HG02852 (cell line): Measurements from ENCODE around the gene SERTAD3.
"Not testable (repeated sequence)": the region's sequence is repeated elsewhere in the genome, so short reads cannot be mapped to it uniquely, and the experiment has no call there.

Experiments
- ATAC-seq: cut with Tn5 transposase; IDR thresholded peaks from one replicate; pipeline ENCODE4 v1.9.1; 2021; ENCODE audit warnings: mild to moderate bottlenecking, moderate library complexity; ENCODE audit not compliant: unreplicated experiment

Gene SERTAD3

DNA sequence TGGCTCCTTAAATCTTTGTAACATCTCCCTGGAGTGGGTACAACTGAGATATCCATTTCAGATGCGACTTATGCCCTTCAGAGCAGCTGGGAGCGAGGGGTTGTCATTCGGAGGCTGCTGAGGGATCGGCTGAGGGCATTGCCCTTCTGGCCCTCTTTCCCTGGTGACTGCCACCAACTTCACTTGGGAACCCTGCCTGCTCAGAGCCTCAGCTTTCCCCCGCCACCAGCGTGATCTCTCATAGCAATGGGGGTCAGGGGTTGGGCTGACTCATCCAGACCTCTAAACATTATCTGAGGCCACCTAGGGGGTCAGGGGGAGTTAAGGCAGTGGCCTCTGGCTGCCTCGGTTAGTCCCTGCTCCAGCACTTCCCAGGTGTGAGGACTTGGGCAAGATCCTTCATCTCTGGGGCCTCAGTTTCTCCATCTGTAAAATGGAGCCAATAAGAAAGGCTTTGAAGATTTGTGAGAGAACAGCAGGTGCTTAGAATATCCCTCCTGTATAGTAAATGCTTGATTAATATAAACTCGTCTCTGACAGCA is 32.1 kb downstream of the SERTAD3 start:
- no peak for ATAC-seq

DNA sequence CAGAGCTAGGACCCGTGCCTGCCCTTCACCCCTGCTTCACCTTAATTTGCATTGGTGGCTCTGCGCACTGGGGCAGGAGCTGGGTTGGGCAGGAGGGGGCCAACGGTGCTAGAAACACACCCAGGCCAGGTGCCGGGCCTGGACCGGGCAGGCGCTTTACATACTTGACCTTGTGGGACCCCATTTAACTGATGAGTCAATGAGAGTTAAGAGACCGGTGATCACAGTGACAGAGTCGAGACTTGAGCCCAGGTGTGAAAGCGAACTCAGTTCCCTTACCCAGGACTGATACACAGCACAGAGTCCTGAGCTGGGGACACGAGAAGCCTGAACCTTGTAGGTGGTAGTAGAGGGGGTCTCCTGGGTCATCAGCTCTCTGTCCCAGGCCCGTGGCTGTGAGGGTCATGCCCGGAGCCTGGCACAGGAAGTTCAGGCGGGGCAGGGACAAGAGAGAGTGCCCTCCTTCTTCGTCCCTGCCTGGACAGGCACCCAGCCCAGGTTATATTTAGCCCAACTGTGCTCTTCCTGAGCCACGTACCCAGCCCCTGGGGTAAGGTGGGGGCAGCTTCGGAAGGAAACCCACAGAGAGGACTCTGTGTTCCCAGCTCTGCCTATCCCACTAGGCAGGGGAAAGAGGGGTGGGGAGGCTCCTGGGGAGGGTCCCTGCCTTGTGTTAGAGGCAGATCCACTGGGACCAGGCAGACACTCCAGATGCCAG is 32.9 kb downstream of the SERTAD3 start:
- ATAC-seq: no peak

DNA sequence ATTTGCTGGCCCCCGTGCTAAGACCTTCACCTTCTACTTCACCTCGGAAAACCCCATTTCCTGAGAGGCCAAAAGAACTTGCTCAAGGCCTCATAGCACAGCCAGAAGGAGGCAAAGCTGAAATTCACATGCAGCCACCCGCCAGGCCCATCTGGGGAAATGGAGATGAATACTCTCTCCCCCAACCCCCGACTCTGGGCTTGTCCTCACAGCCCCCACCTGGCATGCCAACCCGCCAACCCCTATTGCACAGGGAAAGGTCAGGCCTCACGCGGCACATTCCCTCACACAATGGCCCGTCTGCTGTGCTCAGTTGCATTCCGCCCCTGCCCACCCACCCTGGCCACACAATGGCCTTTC is 34.1 kb downstream of the SERTAD3 start:
- no peak for ATAC-seq

DNA sequence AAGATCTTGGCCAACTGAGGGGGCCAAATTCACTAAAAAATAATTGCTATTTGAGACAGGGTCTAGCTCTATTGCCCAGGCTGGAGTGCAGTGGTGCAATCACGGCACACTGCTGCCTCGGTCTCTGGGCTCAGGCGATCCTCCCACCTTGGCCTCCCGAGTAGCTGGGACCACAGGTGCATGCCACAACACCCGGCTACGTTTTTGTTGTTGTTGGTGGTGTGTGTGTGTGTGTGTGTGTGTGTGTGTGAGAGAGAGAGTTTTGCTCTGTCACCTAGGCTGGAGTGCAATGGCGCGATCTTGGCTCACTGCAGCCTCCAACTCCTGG is 35.6 kb downstream of the SERTAD3 start:
- not testable (repeated sequence) for ATAC-seq

DNA sequence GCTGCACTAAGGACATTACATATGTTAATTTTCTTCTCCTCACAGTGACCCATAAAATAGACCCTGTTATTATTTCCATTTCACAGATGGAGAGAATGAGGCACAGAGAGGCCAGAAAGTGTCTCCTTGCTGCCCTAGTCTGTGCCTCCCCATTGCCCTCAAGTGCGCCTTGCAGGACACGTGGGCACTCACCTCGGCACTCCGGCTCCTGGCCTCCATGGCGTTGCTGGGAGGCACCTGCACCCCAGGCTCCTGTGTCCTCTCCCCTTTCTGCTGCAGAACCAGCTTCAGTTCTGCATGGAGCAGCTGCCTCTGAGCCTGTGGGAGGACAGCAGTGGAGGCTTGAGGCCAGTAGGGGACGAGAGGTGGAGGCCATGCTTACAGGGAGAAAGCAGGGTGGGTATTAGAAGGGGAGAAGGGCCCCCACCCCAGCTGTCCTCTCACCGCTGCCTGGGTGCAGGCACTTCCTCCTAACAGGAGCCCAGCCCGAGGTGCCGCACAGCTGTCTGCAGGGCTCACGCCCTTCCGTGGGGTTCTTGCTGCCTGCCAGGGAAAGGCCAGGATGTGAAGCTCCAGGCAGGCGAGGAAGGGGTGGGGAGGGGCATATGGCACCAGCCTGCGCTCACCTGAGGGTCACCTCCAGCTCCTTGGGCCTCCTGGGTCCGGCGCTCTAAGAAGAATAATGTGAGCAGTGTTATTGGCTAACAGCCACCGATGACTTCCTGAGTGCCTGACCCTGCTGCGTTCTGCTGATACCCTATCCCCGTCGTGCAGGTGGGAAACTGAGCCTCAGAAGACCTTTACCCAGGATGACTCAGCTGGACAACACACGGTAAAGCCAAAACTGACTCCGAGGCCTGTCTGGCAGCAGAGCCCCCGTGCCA is 36.2 kb downstream of the SERTAD3 start:
- ATAC-seq: no peak

DNA sequence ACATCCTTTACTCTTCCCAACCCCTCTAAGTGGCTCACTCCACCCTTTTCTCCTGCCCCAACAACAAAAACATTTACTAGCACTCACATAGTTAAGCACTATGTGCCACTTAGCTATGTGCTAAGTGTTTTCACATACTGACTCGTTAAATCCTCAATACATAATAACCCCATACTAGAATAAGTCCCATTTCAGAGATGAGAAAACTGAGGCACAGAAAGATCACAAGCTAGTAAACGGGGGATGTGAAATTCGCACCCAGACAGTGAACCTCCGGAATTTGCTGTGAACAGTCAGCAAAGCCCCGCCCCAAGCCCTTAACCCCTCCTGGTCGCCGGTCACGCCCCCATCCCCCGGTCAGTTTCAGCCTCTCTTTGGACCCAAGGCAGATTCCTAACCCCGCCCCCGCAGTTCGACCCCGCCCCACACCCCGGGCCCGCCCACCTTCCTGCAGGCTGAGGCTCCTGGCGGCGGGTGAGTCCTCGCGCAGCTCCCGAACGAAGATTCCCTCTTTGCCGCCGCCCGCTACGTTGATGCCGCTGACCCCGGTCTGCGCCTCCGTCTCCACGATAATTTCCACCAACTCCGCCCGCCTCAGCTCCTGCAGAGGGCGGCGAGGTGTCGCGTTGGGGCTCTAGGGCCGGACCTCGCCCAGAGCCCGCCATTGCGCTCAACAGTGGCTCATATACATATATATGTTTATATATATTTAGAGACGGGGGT is 40.7 kb downstream of the SERTAD3 start:
- peak; percentile 61 for ATAC-seq

DNA sequence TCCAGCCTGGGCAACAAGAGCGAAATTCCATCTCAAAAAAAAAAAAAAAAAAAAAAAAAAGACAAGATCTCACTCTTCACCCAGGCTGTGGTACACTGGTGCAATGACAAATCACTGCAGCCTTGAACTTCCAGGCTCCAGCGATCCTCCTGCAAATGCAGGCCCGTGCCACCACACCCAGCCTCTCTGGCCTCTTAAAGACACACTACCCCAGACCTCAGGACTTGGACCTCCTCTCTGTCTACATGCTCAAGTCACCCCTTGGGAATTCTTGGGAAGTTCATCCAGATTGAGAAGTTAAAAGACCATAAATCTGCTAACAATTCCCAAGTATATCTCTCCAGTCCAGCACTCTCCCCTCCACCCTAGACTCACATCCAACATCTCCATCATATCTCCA is 43.6 kb downstream of the SERTAD3 start:
- no peak for ATAC-seq

DNA sequence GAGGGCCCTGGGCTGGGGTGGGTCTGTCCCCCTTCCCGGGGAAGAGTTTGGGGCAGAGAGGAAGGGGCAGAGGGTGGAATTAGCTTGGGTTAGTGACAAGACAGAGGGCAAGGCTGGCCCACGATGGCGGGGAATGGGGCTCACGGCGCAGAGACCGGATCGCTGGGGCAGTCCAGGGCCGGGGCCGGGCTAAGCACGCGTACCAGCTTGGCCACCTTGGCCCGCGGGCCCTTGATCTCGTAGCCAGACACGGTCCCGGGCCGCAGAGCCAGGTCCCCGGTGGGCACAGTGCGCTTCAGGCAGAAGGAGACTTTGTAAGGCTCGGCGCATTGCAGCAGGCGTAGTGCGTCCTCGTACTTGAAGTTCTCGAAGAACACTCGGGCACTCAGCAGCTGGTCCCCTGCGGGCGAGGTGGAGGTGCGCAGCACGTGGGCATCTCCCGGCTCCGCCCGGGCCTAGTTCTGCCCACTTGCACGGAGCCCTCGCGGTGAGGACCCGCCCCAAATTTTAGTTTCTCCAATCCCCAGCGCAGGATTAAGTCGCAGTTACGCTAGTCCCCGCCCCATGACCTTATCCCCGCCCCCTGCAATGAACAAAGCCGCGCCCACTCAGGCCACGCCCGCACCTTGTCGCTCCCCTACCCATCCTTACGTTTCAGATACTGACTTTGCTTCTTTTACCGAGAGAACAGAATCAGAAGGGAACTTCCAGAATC is 45.6 kb downstream of the SERTAD3 start:
- no peak for ATAC-seq

DNA sequence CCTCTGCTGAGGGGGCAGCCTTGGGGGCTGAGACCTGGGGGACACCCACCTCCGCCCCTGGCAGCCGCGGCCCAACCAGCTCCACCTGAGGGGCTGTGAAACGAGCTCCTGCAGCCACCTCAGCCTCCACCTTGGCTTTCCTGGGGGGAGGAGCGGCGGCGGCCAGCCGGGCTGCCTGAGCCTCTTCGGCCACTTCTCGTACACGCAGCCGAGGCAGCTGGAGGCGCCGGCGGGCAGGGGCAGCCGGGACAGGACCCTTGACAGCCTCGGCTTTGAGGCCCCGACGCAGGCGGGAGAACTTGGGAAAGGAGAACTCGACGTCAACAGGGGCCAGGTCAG is 46.6 kb downstream of the SERTAD3 start:
- no peak for ATAC-seq

DNA sequence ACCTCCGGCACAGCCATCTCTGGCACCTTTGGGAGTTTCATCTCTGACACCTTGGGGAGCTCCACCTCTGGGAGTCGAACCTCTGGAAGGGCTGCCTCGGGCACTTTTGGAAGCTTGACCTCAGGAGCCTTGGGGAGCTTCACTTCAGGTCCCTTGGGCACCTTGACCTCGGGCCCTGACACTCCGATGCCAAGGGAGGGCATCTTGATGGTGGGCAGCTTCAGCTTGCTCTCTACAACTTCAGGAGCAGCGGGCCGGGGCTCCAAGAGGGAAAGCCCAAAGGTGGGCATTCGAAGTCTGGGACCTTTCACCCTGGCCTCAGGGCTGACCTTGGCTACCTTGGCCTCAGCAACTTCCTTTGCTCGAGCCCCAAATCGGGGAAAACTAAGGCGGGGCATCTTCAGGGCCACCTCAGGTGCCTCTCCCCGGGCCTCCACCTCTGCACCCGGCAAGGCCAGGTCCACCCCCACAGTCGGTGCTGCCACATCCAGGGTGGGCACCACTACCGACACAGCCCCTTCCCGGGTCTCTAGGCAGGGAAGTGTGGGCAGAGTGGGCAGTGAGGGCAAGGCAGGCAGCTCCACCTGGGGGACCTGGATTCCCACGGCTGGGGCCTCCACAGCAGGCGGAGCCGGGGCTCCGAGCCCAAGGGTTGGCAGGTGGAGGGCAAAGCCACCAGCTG is 47.1 kb downstream of the SERTAD3 start:
- ATAC-seq: no peak

DNA sequence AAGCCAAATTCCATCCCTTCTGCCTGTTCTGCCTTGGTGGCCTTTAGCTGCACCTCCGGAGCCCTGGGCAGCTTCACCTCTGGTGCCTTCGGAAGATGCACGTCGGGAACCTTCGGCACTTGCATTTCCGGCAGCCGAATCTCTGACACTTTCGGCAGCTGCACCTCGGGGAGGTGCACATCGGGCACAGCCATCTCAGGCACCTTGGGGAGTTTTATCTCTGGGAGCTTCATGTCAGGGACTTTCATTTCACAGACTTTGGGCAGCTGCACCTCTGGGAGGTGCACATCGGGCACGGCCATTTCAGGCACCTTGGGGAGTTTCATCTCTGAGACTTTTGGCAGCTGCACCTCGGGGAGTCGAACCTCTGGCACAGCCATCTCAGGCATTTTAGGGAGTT is 48.2 kb downstream of the SERTAD3 start:
- no peak for ATAC-seq

DNA sequence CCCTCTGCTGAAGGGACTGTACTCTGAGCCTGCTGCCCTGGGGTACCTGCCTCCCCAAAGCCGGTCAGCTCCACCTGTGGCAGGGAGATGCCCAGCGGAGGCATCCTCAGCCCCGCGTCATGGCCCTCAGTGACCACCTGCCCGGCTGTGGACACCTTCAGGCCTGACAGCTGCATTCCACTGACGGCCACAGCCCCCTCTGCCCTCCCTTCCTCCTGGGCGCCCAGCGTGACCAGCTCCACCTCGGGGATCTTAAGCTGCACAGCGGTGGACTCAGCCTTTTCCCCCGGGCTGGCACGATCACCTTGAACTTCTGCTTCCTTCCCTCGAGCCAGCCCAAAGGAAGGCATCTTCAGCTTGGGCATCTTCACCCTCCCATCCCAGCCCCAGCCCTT is 49.3 kb downstream of the SERTAD3 start:
- no peak for ATAC-seq

DNA sequence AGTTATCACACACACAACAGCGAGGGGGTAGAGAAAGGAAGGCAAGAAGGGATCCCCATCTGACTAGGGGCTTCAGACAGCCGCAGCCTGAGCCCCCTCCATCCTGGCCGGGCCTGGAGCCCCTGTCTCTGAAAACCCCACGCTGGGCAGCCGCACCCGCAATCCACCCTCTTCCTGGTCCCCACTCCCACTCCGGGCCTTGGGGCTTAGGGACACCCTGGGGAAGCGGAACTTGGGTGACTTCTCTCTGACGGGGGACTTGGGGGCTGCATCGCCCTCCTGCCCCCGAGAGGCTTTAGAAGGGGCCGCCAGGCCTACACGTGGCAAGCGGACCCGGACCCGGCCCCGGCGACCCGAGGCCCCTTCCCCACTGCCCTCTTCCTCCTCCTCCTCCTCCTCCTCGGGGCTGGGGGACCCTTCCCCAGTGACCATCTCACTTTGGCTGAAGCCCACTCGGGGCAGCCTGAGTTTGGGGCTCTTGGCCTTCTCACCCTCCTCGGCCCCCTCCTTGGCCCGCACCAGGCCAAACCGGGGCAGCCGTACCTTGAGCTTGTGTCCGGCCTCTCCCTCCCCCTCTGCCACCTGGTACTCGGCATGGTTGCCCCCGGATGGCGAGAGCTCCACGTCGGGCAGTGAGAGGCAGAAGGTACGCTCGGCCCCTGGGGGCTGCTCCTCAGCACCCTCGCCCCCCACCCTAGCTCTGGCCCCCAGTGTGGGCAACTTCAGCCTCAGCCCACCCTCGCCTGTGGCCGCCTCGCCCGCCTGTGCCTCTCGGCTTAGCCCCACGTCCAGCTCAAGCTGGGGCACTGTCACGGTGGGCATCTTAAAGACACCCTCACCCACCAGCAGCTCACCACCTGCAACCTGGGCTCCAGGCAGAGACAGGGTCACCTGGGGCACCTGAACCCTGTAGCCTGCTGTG is 50.0 kb downstream of the SERTAD3 start:
- ATAC-seq: no peak

DNA sequence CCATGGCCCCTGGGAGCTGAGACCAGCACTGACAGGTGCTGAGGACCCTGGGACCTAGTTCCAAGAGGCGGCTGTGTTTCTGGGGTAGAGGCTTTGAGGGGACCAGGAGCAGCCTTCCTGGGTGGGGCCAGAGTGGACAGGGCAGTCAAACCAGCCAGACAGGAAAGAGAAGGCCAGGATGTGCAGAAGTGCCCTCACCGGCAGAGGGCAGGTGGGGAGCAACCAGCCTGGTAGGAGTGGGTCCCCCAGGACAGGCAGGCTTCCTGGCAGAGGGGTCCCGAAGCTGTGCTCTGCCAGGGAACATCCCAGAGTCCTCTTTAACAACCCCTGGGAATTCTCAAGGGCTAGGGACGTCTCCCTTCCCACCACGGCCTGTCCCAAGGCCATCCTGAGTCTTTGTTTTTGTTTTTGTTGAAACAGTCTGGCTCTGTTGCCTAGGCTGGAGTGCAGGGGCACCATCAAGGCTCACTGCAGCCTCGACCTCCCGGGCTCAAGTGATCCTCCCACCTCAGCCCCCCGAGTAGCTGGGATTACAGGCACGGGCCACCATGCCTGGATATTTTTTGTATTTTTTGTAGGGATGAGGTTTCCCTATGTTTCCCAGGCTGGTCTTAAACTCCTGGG is 51.1 kb downstream of the SERTAD3 start:
- ATAC-seq: no peak

DNA sequence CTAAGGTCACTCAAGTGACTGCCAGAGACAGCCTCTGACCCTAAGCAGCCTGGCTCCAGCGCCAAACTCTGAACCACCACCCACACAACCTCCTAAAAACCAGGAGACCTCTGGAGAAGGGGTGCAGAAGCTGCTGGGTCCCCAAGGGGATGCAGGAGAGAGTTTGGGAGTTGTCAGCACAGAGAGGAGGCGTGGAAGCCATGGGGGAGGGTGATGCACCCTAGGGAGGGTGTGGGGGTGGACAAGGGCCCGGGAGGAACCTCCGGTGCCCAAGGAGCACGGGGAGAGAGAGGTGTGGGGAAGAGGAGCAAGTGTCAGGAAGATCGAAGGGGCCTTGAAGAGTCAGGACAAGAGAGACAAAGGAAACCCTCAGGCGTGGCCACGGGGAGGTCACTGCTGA is 52.0 kb downstream of the SERTAD3 start:
- ATAC-seq: no peak
